HL-60 (cell line): Measurements from ENCODE around the gene TAF4B.

Experiments
- DNase-seq, 2 experiments: peaks; one replicate each; pipeline ENCODE4 v3.0.0-alpha.2; 2010 to 2020; ENCODE audit warnings: low read depth in 1 of 2, low spot score in 1 of 2
- H3K27ac ChIP-seq: fragments of 250-450 bp; sonication (Bioruptor Pico); replicated peaks from 2 replicates; pipeline ENCODE4 v1.5.1; 2020; ENCODE audit warnings: mild to moderate bottlenecking, moderate library complexity
- H3K27me3 ChIP-seq: fragments of 250-450 bp; sonication (Bioruptor Pico); 2 replicates; pipeline ENCODE4 v1.5.1; 2021; ENCODE audit warnings: mild to moderate bottlenecking, moderate library complexity; ENCODE audit not compliant: insufficient read depth, poor library complexity, severe bottlenecking
- H3K4me3 ChIP-seq: replicated peaks from 2 replicates; pipeline ENCODE4 v1.5.1; 2011; ENCODE audit warnings: mild to moderate bottlenecking, control low read depth, low read length; ENCODE audit not compliant: insufficient read depth
- CTCF ChIP-seq: IDR thresholded peaks from one replicate; pipeline ENCODE4 v1.5.1; 2011; ENCODE audit warnings: low read length, control low read depth, inconsistent platforms; ENCODE audit not compliant: insufficient read depth
- GABPA ChIP-seq: IDR thresholded peaks from 2 replicates; pipeline ENCODE4 v1.6.1; 2012; ENCODE audit warnings: low read depth
- POLR2AphosphoS5 ChIP-seq: IDR thresholded peaks from 2 replicates; pipeline ENCODE4 v1.6.1; 2012; ENCODE audit warnings: low read depth
- REST ChIP-seq: IDR thresholded peaks from 2 replicates; pipeline ENCODE4 v1.6.1; 2012; ENCODE audit warnings: low read depth; ENCODE audit not compliant: insufficient replicate concordance
- SPI1 ChIP-seq: IDR thresholded peaks from 2 replicates; pipeline ENCODE4 v1.6.1; 2012; ENCODE audit warnings: low read depth, mild to moderate bottlenecking, borderline replicate concordance

TAF4B gene

GRCh38 chr18:26325771-26326170, 99.5 kb downstream of the TAF4B start:
- no peak for TF ChIP-seq CTCF
- no peak for TF ChIP-seq REST
- no peak for TF ChIP-seq POLR2AphosphoS5
- TF ChIP-seq SPI1 = no peak
- no peak for TF ChIP-seq GABPA
- Histone ChIP-seq H3K27ac (no peak overlapping the region), H3K4me3 (no peak overlapping the region), H3K27me3 (no peaks in the 10 kb centered on the region)
- DNase-seq = no peak

GRCh38 chr18:26327062-26327461, 100.8 kb downstream of the TAF4B start:
- H3K27me3 ChIP-seq = no peaks in the 10 kb centered on the region
- TF ChIP-seq CTCF = no peak
- no peak for TF ChIP-seq POLR2AphosphoS5
- no peak for TF ChIP-seq SPI1
- no peak for TF ChIP-seq REST
- no peak for TF ChIP-seq GABPA
- H3K4me3 ChIP-seq = no peak overlapping the region
- no peak overlapping the region for H3K27ac ChIP-seq
- DNase-seq = no peak

GRCh38 chr18:26332991-26333390, 106.7 kb downstream of the TAF4B start:
- no peak for TF ChIP-seq POLR2AphosphoS5
- Histone ChIP-seq H3K27ac (no peak overlapping the region), H3K27me3 (no peaks in the 10 kb centered on the region), H3K4me3 (no peak overlapping the region)
- DNase-seq = no peak

- no peak for DNase-seq
- no peaks in the 10 kb centered on the region for H3K27me3 ChIP-seq
- H3K27ac ChIP-seq = no peak overlapping the region
- no peak overlapping the region for H3K4me3 ChIP-seq
- TF ChIP-seq CTCF = no peak
- TF ChIP-seq SPI1 = no peak
Observed at GRCh38 chr18:26335156-26335555, 108.9 kb downstream of the TAF4B start.
